Femur (tissue), 1 donor: Measurements from ENCODE around the gene METTL21C.

Experiments used
- DNase-seq: peaks from one replicate; pipeline ENCODE4 v3.0.0-alpha.2; 2017

The METTL21C gene

GRCh38 chr13:102697264-102697663 lies 2.4 kb upstream of the METTL21C start:
- no peak for DNase-seq

- DNase-seq = no peak
Observed at GRCh38 chr13:102696465-102696864, 1.6 kb upstream of the METTL21C start.

- no peak for DNase-seq
Observed at GRCh38 chr13:102693776-102694175, 1.1 kb downstream of the METTL21C start.

- no peak for DNase-seq
Observed at GRCh38 chr13:102693250-102693649, 1.6 kb downstream of the METTL21C start.

- DNase-seq = no peak
Observed at GRCh38 chr13:102692491-102692826, 2.4 kb downstream of the METTL21C start.

GRCh38 chr13:102690883-102691282 lies 4.0 kb downstream of the METTL21C start:
- no peak for DNase-seq

- DNase-seq = no peak
Observed at GRCh38 chr13:102688306-102688973, 6.4 kb downstream of the METTL21C start.

GRCh38 chr13:102687520-102687919 lies 7.3 kb downstream of the METTL21C start:
- no peak for DNase-seq

- DNase-seq = no peak
Observed at GRCh38 chr13:102686024-102686423, 8.8 kb downstream of the METTL21C start.

GRCh38 chr13:102683637-102684036 lies 11.2 kb downstream of the METTL21C start:
- no peak for DNase-seq

- DNase-seq = no peak
Observed at GRCh38 chr13:102682727-102683126, 12.1 kb downstream of the METTL21C start.

- no peak for DNase-seq
Observed at GRCh38 chr13:102682211-102682610, 12.6 kb downstream of the METTL21C start.

GRCh38 chr13:102680842-102681740 lies 13.8 kb downstream of the METTL21C start:
- DNase-seq = no peak

- no peak for DNase-seq
Observed at GRCh38 chr13:102680133-102680717, 14.6 kb downstream of the METTL21C start.

- no peak for DNase-seq
Observed at GRCh38 chr13:102679449-102680132, 15.3 kb downstream of the METTL21C start.

GRCh38 chr13:102678339-102679107 lies 16.3 kb downstream of the METTL21C start:
- DNase-seq = no peak

GRCh38 chr13:102677122-102677521 lies 17.7 kb downstream of the METTL21C start:
- no peak for DNase-seq

GRCh38 chr13:102675115-102675514 lies 19.7 kb downstream of the METTL21C start:
- DNase-seq = no peak

- no peak for DNase-seq
Observed at GRCh38 chr13:102670130-102670529, 24.7 kb downstream of the METTL21C start.

- DNase-seq = no peak
Observed at GRCh38 chr13:102667911-102668310, 26.9 kb downstream of the METTL21C start.

- no peak for DNase-seq
Observed at GRCh38 chr13:102667023-102667422, 27.8 kb downstream of the METTL21C start.

GRCh38 chr13:102659168-102659713 lies 35.6 kb downstream of the METTL21C start:
- DNase-seq = no peak
